Inflammatory macrophage treated with lipopolysaccharide for 1 hour (primary cell): ENCODE data around the gene RPL29.

ENCODE experiments used
- DNase-seq, 2 donors: peaks; one replicate each; pipeline ENCODE4 v3.0.0-alpha.2; 2020 to 2022

The RPL29 gene

GRCh38 chr3:51961602-51962569 lies 33.8 kb downstream of the RPL29 start:
- no peak for DNase-seq

DNA sequence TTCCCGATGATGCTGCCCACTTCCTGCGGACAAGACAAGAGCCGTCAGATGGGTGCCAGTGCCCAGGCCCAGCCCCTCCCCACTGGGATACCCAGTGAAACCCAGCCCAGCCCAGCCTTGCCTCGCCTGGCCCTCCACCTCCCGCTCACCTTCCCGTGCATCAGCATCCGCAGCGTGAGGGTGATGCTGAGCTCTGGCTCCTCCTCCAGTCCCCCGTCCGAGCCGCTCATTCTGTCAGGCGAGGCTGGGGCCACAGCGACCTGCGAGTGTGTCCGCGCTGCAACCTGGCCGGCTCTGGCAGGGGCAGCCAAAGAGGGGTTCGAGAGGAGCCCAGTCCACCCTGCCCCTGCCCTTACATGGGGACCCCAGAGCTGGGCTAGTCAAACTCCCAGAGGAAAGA lies 34.7 kb downstream of the RPL29 start:
- no peak for DNase-seq

GRCh38 chr3:51960386-51960785 lies 35.3 kb downstream of the RPL29 start:
- no peak for DNase-seq

GRCh38 chr3:51959651-51960050 lies 36.0 kb downstream of the RPL29 start:
- DNase-seq, result no peak

DNA sequence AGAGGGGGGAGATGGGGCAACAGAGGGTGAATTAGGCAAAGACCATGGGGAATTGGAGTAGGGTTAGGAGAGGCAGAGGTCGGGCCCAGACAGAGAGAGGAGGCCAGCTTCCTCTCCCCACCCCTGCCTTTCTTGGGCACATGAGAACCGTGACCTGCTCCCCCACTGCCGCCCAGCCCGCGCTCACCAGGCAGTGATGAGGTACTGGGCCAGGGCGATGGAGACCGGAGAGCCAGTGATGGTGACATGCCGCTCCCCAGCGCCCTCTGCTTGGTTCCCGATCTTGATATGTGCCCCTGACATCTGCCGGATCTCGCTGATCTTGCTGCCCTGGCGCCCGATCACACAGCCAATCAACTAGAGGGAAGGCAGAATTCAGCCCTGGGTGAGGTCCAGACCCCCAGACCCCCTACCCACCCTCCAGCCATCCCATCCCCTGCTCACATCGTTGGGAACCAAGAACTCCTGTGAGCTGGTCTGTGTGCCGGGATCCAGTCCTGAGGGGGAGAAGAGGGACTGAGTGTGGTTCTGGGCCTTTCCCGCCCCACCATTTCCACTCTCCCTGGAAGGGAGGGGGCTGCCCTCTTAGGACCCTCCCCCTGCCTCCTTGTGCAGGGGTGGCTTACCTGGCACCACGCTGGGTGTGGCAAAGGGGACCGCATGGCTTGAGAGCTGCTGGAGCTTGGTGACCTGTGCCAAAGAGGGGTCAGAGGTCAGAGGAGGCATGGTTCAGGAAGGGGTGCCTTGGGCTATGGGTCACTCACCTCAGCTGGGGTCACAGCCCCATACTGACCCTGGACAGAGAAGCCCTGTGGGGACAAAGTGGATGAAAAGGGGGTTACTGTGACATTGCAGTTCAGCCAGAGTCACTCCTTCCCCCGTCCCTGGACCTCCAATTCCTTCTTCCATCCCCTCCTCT lies 36.8 kb downstream of the RPL29 start:
- no peak for DNase-seq

DNA sequence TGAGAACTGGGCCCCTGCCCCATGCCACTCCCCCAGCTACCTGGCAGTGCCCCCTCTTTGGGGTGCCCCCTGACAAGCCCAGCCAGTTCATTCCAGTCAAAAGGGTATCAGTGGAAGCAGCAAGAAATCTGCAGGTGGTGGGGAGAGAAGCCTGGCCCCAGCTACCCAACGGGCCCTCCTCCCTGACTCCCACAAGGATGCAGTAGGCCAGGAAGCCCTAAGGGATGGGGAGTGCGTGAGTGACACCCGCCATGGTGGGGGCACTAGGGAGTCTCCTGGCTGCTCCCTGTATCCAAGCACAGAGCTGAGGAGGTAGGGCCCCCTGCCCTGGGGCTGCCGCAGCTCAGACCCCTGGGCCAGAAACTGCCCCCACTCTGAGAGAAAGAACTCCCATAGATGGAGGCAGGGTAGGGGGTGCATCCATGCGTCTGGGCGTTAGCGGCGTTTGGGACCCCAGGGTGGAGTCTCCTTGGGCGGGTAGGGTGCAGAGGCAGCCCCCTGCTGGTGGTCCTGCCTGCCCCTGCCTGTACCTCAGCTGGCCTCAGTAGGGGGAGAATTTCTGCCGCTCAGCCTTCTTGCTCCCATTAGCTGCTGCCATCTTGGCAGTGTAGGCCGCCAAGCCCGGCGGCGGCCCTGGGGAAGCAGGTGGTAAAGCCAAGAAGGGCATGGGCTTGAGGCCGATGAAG lies 38.0 kb downstream of the RPL29 start:
- no peak for DNase-seq

DNA sequence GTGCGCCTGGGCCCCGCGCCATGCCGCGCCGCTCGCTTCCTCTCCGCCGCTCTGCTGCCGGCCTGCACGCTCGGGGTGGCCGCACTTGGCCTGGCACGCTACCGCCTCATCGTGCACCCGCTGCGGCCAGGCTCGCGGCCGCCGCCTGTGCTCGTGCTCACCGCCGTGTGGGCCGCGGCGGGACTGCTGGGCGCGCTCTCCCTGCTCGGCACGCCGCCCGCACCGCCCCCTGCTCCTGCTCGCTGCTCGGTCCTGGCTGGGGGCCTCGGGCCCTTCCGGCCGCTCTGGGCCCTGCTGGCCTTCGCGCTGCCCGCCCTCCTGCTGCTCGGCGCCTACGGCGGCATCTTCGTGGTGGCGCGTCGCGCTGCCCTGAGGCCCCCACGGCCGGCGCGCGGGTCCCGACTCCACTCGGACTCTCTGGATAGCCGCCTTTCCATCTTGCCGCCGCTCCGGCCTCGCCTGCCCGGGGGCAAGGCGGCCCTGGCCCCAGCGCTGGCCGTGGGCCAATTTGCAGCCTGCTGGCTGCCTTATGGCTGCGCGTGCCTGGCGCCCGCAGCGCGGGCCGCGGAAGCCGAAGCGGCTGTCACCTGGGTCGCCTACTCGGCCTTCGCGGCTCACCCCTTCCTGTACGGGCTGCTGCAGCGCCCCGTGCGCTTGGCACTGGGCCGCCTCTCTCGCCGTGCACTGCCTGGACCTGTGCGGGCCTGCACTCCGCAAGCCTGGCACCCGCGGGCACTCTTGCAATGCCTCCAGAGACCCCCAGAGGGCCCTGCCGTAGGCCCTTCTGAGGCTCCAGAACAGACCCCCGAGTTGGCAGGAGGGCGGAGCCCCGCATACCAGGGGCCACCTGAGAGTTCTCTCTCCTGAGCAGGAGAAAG lies 39.6 kb downstream of the RPL29 start:
- no peak for DNase-seq

DNA sequence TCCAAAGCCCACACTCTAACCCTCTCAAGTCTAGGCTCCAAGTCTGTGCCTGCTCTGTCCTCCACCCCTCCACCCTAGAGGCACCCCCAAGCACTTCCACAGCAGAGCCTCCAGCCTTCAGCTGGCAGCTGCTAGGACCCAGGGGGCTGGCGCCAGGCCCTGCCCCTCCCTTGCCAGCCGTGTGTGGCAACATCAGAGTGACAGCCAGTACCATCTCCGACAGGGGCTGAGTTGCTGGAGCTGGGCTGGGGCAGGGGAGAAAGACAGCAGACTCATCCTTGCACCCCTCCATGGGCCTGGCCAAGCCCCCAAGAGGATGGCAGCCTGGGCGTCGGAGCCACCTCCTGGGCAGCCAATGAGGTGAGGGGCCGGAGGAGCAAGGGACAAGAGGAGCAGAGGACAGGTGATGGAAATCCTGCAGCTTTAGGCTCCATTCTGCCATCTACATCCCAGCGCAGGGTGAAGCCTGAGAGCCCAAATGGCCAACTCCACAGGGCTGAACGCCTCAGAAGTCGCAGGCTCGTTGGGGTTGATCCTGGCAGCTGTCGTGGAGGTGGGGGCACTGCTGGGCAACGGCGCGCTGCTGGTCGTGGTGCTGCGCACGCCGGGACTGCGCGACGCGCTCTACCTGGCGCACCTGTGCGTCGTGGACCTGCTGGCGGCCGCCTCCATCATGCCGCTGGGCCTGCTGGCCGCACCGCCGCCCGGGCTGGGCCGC lies 40.4 kb downstream of the RPL29 start, which contains the start of gene GPR62:
Gene GPR62, plus strand, starts transcription at position 207 of the 718 bp plus-strand sequence. Its CDS starts 272 bp downstream, at position 479.
- DNase-seq, result no peak

- no peak for DNase-seq
These were observed 41.0 kb downstream of the RPL29 start for GRCh38 chr3:51954713-51955112.

- peak; percentile 47 to 56 for DNase-seq
These were observed 41.6 kb downstream of the RPL29 start for GRCh38 chr3:51954105-51954504.

GRCh38 chr3:51953445-51953844 lies 42.2 kb downstream of the RPL29 start:
- peak; percentile 89 to 93 for DNase-seq

DNA sequence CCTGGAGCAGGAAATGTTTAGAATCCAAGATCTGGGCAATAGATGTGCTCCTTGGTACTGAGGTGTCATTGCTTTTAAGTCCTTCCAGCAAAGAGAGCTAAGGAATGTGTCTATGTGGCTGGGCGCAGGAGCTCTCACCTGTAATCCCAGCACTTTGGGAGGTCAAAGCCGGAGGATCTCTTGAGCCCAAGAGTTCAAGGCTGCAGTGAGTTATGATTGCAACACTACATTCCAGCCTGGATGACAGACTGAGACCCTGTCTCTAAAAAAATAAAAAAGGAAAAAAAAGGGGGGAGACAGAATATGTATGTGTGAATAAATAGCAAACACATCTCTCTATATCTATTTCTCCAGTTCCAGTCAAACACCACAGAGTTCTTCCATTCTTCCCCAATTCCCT lies 44.8 kb downstream of the RPL29 start:
- no peak for DNase-seq

DNA sequence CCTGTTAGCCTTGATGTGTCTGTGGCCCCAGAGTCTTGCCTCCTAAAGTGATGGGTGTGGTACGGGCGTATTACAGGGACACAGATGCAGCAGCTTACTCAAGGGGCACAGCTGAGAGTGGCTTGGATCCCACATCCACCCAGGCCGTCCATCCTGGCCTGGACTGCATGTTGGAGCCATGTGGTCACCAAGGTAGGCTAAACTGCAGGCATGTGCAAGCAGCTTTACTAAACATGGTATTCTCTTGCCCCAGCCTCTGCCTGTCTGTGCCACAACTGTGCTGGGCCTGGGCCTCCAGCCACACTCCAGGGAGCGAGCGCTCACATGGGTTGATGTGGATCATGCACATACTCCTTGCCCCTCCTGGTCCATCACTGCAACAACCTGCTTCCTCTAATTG lies 46.6 kb downstream of the RPL29 start:
- no peak for DNase-seq

DNA sequence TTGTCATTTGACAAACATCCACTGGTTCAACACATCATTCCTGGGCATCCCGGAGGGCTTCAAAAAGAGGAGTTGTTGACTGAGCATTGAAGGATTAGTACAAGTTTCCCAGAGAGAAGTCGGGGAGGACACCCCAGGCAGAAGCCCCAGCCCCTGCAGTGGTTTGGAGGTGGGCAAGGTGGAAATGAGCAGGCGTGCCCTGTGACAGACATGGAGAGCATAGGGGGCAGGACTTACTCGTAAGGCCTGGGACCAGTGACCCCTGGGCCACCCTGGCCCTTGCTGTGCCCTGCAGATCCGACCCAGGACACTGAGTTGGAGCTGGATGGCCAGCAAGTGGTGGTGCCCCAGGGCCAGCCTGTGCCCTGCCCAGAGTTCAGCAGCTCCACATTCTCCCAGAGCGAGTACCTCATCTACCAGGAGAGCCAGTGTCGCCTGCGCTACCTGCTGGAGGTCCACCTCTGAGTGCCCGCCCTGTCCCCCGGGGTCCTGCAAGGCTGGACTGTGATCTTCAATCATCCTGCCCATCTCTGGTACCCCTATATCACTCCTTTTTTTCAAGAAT lies 47.6 kb downstream of the RPL29 start:
- no peak for DNase-seq

DNA sequence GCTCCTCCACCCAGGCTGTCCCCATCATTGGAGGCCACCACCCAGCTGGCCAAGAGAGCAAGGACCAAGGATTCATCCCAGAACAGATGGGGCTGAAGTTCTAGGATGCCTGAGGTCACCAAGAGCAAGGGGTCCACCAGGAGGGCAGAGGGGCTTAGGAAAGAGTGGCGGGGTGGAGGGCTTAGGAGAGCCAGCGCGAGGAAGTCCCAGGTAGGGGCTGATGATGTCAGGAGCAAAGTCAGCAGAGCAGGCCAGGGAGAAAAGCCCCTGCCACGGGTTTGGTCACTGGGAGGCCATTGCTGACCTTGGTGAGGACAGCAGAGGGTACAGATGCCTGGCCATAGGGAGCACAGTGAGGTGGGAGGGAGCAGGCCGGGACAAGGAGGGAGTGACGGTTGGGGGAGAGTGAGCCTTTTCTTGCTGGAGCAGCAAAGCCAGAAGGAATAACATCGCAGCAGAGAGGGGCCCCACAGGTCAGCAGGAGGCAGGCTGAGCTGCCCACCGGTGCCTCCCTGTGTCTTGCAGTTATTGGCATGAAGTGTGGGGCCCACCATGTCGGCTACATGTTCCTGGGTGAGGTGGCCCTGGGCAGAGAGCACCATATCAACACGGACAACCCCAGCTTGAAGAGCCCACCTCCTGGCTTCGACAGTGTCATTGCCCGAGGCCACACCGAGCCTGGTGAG lies 48.3 kb downstream of the RPL29 start:
- DNase-seq, result no peak

- no peak for DNase-seq
These were observed 48.9 kb downstream of the RPL29 start for GRCh38 chr3:51946796-51947195.

DNA sequence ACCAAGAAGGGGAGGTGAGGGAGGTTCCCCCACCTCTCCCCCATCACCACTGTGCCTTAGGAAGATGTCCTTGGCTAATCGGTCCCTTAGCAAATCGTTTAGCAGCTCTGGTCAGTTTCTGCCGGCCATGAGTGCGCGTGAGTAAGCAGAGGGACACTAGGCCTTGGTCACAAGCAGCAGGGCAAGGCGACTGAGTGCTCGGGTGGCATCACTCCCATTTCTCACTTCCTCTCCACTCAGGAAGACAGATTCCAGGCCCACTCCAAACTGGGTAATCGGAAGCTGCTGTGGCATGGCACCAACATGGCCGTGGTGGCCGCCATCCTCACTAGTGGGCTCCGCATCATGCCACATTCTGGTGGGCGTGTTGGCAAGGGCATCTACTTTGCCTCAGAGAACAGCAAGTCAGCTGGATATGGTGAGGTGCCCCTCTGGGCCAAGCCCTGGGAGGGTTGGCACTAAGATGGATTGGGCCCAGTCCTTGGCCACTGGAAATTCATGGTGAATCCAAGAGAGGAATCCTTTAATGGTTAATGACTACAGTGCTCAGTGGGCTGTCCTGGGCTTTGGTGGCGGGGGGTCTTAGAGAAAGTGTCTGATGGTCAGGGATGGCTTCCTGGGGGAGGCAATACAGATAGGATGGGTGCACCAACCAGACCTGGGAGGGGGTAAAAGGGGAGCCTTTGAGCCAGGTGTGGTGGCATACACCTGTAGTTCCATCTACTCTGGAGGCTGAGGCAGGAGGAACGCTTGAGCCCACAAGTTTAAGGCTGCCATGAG lies 49.6 kb downstream of the RPL29 start:
- no peak for DNase-seq

DNA sequence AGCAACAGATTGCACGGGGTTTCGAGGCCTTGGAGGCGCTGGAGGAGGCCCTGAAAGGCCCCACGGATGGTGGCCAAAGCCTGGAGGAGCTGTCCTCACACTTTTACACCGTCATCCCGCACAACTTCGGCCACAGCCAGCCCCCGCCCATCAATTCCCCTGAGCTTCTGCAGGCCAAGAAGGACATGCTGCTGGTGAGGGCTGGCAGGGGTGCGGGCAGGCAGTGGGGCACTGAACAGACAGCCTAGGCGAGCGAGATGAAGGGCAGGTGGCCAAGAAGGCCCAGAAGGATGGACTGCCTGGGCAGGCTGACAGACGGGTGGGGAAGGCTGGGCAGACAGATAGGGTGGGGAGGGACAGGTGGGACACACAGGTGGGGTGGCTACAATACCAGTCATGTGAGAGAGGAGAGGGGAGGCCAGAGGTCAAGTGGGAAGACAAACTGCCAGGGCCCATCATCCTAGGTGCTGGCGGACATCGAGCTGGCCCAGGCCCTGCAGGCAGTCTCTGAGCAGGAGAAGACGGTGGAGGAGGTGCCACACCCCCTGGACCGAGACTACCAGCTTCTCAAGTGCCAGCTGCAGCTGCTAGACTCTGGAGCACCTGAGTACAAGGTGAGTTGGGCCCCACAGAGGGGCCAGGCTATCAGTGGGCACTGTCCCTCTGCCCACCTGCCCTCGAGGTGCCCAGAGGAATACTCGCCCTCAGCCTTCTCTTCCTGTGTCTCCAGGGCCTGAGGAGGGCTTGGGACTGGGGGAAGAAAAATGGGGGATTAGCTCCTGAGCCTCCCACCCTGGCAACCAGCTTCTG lies 50.5 kb downstream of the RPL29 start:
- no peak for DNase-seq
